Fibroblast of lung (primary cell): ENCODE data around the gene KLHL41. TPM values are rescaled to one million over a fixed set of nuclear protein-coding genes. Genes with fewer than 3 reads are reported as not detected.

Experiments used
- DNase-seq, 2 donors: peaks; one replicate each; pipeline versions ENCODE4 v3.0.0 to v3.0.0-alpha.2; 2010; ENCODE audit warnings: low read depth in 2 of 2
- H2AFZ ChIP-seq: 2 replicates; pipeline ENCODE4 v1.5.1; 2012; ENCODE audit warnings: low read length, control low read depth, inconsistent platforms
- H3K27ac ChIP-seq: 2 replicates; pipeline ENCODE4 v1.5.1; 2011; ENCODE audit warnings: low read length, control low read depth; ENCODE audit not compliant: insufficient read depth
- H3K27me3 ChIP-seq: 2 replicates; pipeline ENCODE4 v1.5.1; 2011; ENCODE audit warnings: mild to moderate bottlenecking, low read length; ENCODE audit not compliant: control insufficient read depth, insufficient read depth
- H3K36me3 ChIP-seq: 2 replicates; pipeline ENCODE4 v1.5.1; 2011; ENCODE audit warnings: low read length; ENCODE audit not compliant: control insufficient read depth, insufficient read depth
- H3K4me1 ChIP-seq: 2 replicates; pipeline ENCODE4 v1.5.1; 2011; ENCODE audit warnings: low read length; ENCODE audit not compliant: control insufficient read depth, insufficient read depth; ENCODE audit errors: extremely low read depth
- H3K4me2 ChIP-seq: 2 replicates; pipeline ENCODE4 v1.5.1; 2011; ENCODE audit warnings: low read length, control low read depth; ENCODE audit not compliant: insufficient read depth; ENCODE audit errors: extremely low read depth
- H3K4me3 ChIP-seq, 4 experiments: fragments of 200-600 bp in 1 of 4; sonication (generic) in 1 of 4; replicated peaks in 1 of 4; 2 replicates each; pipeline ENCODE4 v1.5.1; 2011 to 2016; ENCODE audit warnings: low read length in 4 of 4, low read depth in 3 of 4, mild to moderate bottlenecking in 3 of 4, control low read depth in 2 of 4, inconsistent platforms in 1 of 4, mixed read lengths in 1 of 4; ENCODE audit not compliant: insufficient read depth in 1 of 4; ENCODE audit errors: control extremely low read depth in 1 of 4
- H3K79me2 ChIP-seq: 2 replicates; pipeline ENCODE4 v1.5.1; 2012; ENCODE audit warnings: mild to moderate bottlenecking, low read length, inconsistent platforms; ENCODE audit not compliant: control insufficient read depth, insufficient read depth
- H3K9ac ChIP-seq: 2 replicates; pipeline ENCODE4 v1.5.1; 2011; ENCODE audit warnings: mild to moderate bottlenecking, low read length, control low read depth; ENCODE audit not compliant: insufficient read depth
- H3K9me3 ChIP-seq: 2 replicates; pipeline ENCODE4 v1.5.1; 2012; ENCODE audit warnings: low read depth, low read length; ENCODE audit not compliant: control insufficient read depth, insufficient read depth
- H4K20me1 ChIP-seq: 2 replicates; pipeline ENCODE4 v1.5.1; 2011; ENCODE audit warnings: low read length; ENCODE audit not compliant: control insufficient read depth, insufficient read depth; ENCODE audit errors: extremely low read depth
- CTCF ChIP-seq, 2 donors: IDR thresholded peaks in 1 of 2; conservative IDR thresholded peaks in 1 of 2; 1 replicate in 1 of 2; 2 replicates in 1 of 2; pipeline ENCODE4 v1.5.1; 2011 to 2012; ENCODE audit warnings: low read length in 2 of 2, control low read depth in 1 of 2, inconsistent platforms in 1 of 2, low read depth in 1 of 2, mild to moderate bottlenecking in 1 of 2
- EZH2 ChIP-seq: IDR thresholded peaks from 2 replicates; pipeline ENCODE4 v1.5.1; 2012; ENCODE audit warnings: low read length, control low read depth, mild to moderate bottlenecking; ENCODE audit errors: missing control alignments
- polyA plus RNA-seq, 2 donors: library from polyadenylated mRNA; depleted of rRNA in 1 of 2; stranded (reverse) in 1 of 2; unstranded in 1 of 2; fragments of >200 nt; gene quantifications; 2 replicates each; pipeline ENCODE4 v1.2.1, GENCODE V29; 2011 to 2012; ENCODE audit warnings: missing spikeins in 1 of 2
- total RNA-seq: library from RNA; depleted of rRNA; stranded (reverse); fragments of >200 nt; gene quantifications from 2 replicates; pipeline ENCODE4 v1.2.1, GENCODE V29; 2014

KLHL41 gene
- total and polyA plus RNA-seq, 2 donors (not counting 1 experiment from before 2014, with no cell fraction given), result 1.2 to 3.8 TPM

- H4K20me1 ChIP-seq, result no peaks in the 10 kb centered on the region
- H3K79me2 ChIP-seq, result no peaks in the 10 kb centered on the region
- H3K9me3 ChIP-seq, result no peaks in the 10 kb centered on the region
- no peaks in the 10 kb centered on the region for H3K36me3 ChIP-seq
- H2AFZ ChIP-seq, result peak overlapping the region; percentile 90
- peak; percentile 19 to 22 for DNase-seq
- H3K4me3 ChIP-seq, result peak overlapping the region; percentile 63 to 97 (median 80)
- H3K4me2 ChIP-seq, result peak overlapping the region; percentile 90
- TF ChIP-seq CTCF (conservative IDR thresholded peaks at IDR 0.05 in 1 of 2, IDR thresholded peaks at IDR 0.05 in 1 of 2; ENCODE audit: low read depth in 1 of 2, low read length in 2 of 2) (no peak), EZH2 (no peak)
- H3K27me3 ChIP-seq, result no peaks in the 10 kb centered on the region
- H3K9ac ChIP-seq, result no peak overlapping the region
- no peaks in the 10 kb centered on the region for H3K4me1 ChIP-seq
- H3K27ac ChIP-seq, result peak overlapping the region; percentile 69
Measured at GRCh38 chr2:169480079-169480465, 29.4 kb upstream of the KLHL41 start.

- DNase-seq, result no peak
- H4K20me1 ChIP-seq, result no peaks in the 10 kb centered on the region
- no peaks in the 10 kb centered on the region for H3K36me3 ChIP-seq
- TF ChIP-seq CTCF (conservative IDR thresholded peaks at IDR 0.05 in 1 of 2, IDR thresholded peaks at IDR 0.05 in 1 of 2; ENCODE audit: low read depth in 1 of 2, low read length in 2 of 2) (no peak), EZH2 (no peak)
- no peaks in the 10 kb centered on the region for H3K79me2 ChIP-seq
- no peaks in the 10 kb centered on the region for H3K4me1 ChIP-seq
- no peak overlapping the region for H2AFZ ChIP-seq
- no peaks in the 10 kb centered on the region for H3K9me3 ChIP-seq
- H3K9ac ChIP-seq, result no peak overlapping the region
- no peak overlapping the region for H3K4me3 ChIP-seq
- H3K4me2 ChIP-seq, result no peak overlapping the region
- H3K27ac ChIP-seq, result no peak overlapping the region
- H3K27me3 ChIP-seq, result no peaks in the 10 kb centered on the region
Measured at GRCh38 chr2:169485650-169486138, 23.8 kb upstream of the KLHL41 start.

GRCh38 chr2:169486487-169486886, 23.0 kb upstream of the KLHL41 start:
- no peaks in the 10 kb centered on the region for H3K79me2 ChIP-seq
- H2AFZ ChIP-seq, result no peak overlapping the region
- H3K36me3 ChIP-seq, result no peaks in the 10 kb centered on the region
- no peak overlapping the region for H3K9ac ChIP-seq
- H3K4me2 ChIP-seq, result no peak overlapping the region
- no peaks in the 10 kb centered on the region for H3K4me1 ChIP-seq
- no peaks in the 10 kb centered on the region for H4K20me1 ChIP-seq
- H3K4me3 ChIP-seq, result no peak overlapping the region
- no peaks in the 10 kb centered on the region for H3K27me3 ChIP-seq
- no peak overlapping the region for H3K27ac ChIP-seq
- no peak for DNase-seq
- no peak for TF ChIP-seq CTCF (conservative IDR thresholded peaks at IDR 0.05 in 1 of 2, IDR thresholded peaks at IDR 0.05 in 1 of 2; ENCODE audit: low read depth in 1 of 2, low read length in 2 of 2)
- TF ChIP-seq EZH2, result no peak
- H3K9me3 ChIP-seq, result no peaks in the 10 kb centered on the region
